Measurements from ENCODE around the gene TBPL2.

DNA sequence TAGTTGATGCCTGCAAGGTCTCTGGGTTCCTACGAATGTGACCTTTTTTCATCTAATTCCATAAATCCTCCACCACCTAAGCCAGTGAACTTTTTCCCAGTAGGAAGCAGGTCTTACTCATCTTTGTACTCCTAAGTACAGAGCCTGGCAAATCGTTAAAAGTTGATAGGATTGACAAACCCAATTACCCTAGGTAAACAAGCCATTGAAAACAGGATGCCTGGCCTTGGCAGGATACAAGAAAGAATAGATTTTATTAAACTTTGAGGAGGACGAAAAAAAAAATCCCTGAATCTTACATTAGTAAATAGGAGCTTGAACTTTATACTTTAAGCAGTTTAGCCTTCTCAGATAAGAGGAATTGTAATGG, 5.6 kb downstream of the TBPL2 start:
- TF ChIP-seq, protein P1, sequence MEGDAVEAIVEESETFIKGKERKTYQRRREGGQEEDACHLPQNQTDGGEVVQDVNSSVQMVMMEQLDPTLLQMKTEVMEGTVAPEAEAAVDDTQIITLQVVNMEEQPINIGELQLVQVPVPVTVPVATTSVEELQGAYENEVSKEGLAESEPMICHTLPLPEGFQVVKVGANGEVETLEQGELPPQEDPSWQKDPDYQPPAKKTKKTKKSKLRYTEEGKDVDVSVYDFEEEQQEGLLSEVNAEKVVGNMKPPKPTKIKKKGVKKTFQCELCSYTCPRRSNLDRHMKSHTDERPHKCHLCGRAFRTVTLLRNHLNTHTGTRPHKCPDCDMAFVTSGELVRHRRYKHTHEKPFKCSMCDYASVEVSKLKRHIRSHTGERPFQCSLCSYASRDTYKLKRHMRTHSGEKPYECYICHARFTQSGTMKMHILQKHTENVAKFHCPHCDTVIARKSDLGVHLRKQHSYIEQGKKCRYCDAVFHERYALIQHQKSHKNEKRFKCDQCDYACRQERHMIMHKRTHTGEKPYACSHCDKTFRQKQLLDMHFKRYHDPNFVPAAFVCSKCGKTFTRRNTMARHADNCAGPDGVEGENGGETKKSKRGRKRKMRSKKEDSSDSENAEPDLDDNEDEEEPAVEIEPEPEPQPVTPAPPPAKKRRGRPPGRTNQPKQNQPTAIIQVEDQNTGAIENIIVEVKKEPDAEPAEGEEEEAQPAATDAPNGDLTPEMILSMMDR (IDR thresholded peaks at IDR 0.05 in 4 of 5, conservative IDR thresholded peaks at IDR 0.05 in 1 of 5): no peak
- no peak for TF ChIP-seq POLR2A (IDR thresholded peaks at IDR 0.05)
